Stimulated activated CD4-positive, alpha-beta T cell treated with anti-CD3 and anti-CD28 coated beads, Interleukin-4, amount 100 ng/mL, for 48 hours (primary cell): ENCODE measurements around the gene CSH2.
"Not testable (repeated sequence)": the region's sequence is repeated elsewhere in the genome, so short reads cannot be mapped to it uniquely, and the experiment has no call there.

ENCODE experiments used
- DNase-seq, 2 donors: peaks; one replicate each; pipeline ENCODE4 v3.0.0-alpha.2; 2020; ENCODE audit warnings: low read depth in 2 of 2

CSH2 gene

GRCh38 chr17:63896524-63897354 is 23.3 kb upstream of the CSH2 start, which contains the start of gene CSH1:
TSS of gene CSH1 (minus strand) at chr17:63896574. CDS start at chr17:63896511, 63 bp downstream.
- not testable (repeated sequence) for DNase-seq

- not testable (repeated sequence) for DNase-seq
These were observed 21.3 kb upstream of the CSH2 start for GRCh38 chr17:63894821-63895220.

GRCh38 chr17:63894021-63894420 is 20.5 kb upstream of the CSH2 start:
- not testable (repeated sequence) for DNase-seq

GRCh38 chr17:63892316-63893037 is 19.0 kb upstream of the CSH2 start:
- not testable (repeated sequence) for DNase-seq

GRCh38 chr17:63889026-63889848 is 15.8 kb upstream of the CSH2 start:
- not testable (repeated sequence) for DNase-seq

GRCh38 chr17:63885119-63885518 is 11.6 kb upstream of the CSH2 start:
- not testable (repeated sequence) for DNase-seq

- DNase-seq = not testable (repeated sequence)
These were observed 9.2 kb upstream of the CSH2 start for GRCh38 chr17:63882626-63883126.

GRCh38 chr17:63881935-63882601 is 8.6 kb upstream of the CSH2 start, which contains the start of gene GH2:
TSS of gene GH2 (minus strand) at chr17:63881944. CDS start at chr17:63881801, 143 bp downstream.
- DNase-seq = peak; percentile 50 to 55

- DNase-seq = not testable (repeated sequence)
These were observed 7.9 kb upstream of the CSH2 start for GRCh38 chr17:63881337-63881736.

- DNase-seq = no peak
These were observed 7.2 kb upstream of the CSH2 start for GRCh38 chr17:63880706-63881105.

GRCh38 chr17:63878413-63878812 is 4.9 kb upstream of the CSH2 start:
- not testable (repeated sequence) for DNase-seq

- not testable (repeated sequence) for DNase-seq
These were observed 1.2 kb upstream of the CSH2 start for GRCh38 chr17:63874693-63875092.

- DNase-seq = not testable (repeated sequence)
These were observed 667 bp upstream of the CSH2 start for GRCh38 chr17:63874061-63874626.

- DNase-seq = not testable (repeated sequence)
These were observed 1.7 kb downstream of the CSH2 start for GRCh38 chr17:63871646-63872365.

GRCh38 chr17:63870292-63870665 is 3.2 kb downstream of the CSH2 start:
- DNase-seq = not testable (repeated sequence)

GRCh38 chr17:63869491-63870291 is 3.8 kb downstream of the CSH2 start:
- DNase-seq = not testable (repeated sequence)

GRCh38 chr17:63866625-63867024 is 6.9 kb downstream of the CSH2 start:
- not testable (repeated sequence) for DNase-seq

- no peak for DNase-seq
These were observed 14.2 kb downstream of the CSH2 start for GRCh38 chr17:63859257-63859656.

- not testable (repeated sequence) for DNase-seq
These were observed 17.1 kb downstream of the CSH2 start for GRCh38 chr17:63856425-63856824.
